IPS-NIHi11 (cell line): ENCODE measurements around the gene SLC22A4.
A peak's percentile ranks its signal among the peaks of the same experiment; 100 is the strongest.

Experiments
- DNase-seq: peaks from one replicate; pipeline ENCODE4 v3.0.0; 2012; ENCODE audit warnings: mixed read lengths, low spot score

SLC22A4 gene

GRCh38 chr5:132376694-132377641 is 82.8 kb downstream of the SLC22A4 start:
- peak; percentile 2 for DNase-seq

- DNase-seq = no peak
Observed at GRCh38 chr5:132377738-132378137, 83.5 kb downstream of the SLC22A4 start.

- DNase-seq = peak; percentile 9
Observed at GRCh38 chr5:132378580-132378979, 84.4 kb downstream of the SLC22A4 start.

- no peak for DNase-seq
Observed at GRCh38 chr5:132380047-132380446, 85.9 kb downstream of the SLC22A4 start.

GRCh38 chr5:132380741-132381140 is 86.5 kb downstream of the SLC22A4 start:
- no peak for DNase-seq

GRCh38 chr5:132381614-132382013 is 87.4 kb downstream of the SLC22A4 start:
- DNase-seq = no peak

- no peak for DNase-seq
Observed at GRCh38 chr5:132383261-132383660, 89.1 kb downstream of the SLC22A4 start.

GRCh38 chr5:132383984-132384383 is 89.8 kb downstream of the SLC22A4 start:
- no peak for DNase-seq

GRCh38 chr5:132384506-132385050 is 90.4 kb downstream of the SLC22A4 start:
- no peak for DNase-seq

- DNase-seq = peak; percentile 82
Observed at GRCh38 chr5:132385326-132386105, 91.3 kb downstream of the SLC22A4 start.

- DNase-seq = peak; percentile 80
Observed at GRCh38 chr5:132386644-132387286, 92.6 kb downstream of the SLC22A4 start.

GRCh38 chr5:132387640-132388117 is 93.5 kb downstream of the SLC22A4 start:
- no peak for DNase-seq

- DNase-seq = no peak
Observed at GRCh38 chr5:132388244-132389050, 94.3 kb downstream of the SLC22A4 start.

- no peak for DNase-seq
Observed at GRCh38 chr5:132389051-132389331, 94.8 kb downstream of the SLC22A4 start.

GRCh38 chr5:132389585-132390286 is 95.5 kb downstream of the SLC22A4 start:
- DNase-seq = no peak

GRCh38 chr5:132391247-132391646 is 97.1 kb downstream of the SLC22A4 start:
- DNase-seq = no peak

GRCh38 chr5:132391870-132392269 is 97.7 kb downstream of the SLC22A4 start:
- DNase-seq = no peak

- no peak for DNase-seq
Observed at GRCh38 chr5:132392411-132392810, 98.2 kb downstream of the SLC22A4 start.

GRCh38 chr5:132392978-132393825 is 99.0 kb downstream of the SLC22A4 start:
- DNase-seq = no peak
